Right lobe of liver (tissue), 4 donors: Measurements from ENCODE around the gene CHST1.

Source experiments
- CTCF ChIP-seq, 4 donors: fragments of 200-600 bp in 3 of 4; fragments of 450-650 bp in 1 of 4; IDR thresholded peaks; one replicate each; pipeline versions ENCODE4 v1.5.1 to v1.8.0; 2016 to 2022; ENCODE audit warnings: antibody characterized with exemption in 4 of 4, mild to moderate bottlenecking in 2 of 4
- POLR2A ChIP-seq: fragments of 450-650 bp; IDR thresholded peaks from one replicate; pipeline ENCODE4 v1.6.1; 2017; ENCODE audit warnings: antibody characterized with exemption, mild to moderate bottlenecking
- donor health status: DM: no; HTN: no; CAD: no.
- donor health status: DM: no; HTN: no; CAD: no.
- donor health status: DM: no; HTN: yes; CAD: no.

GRCh38 chr11:45667929-45668680 lies 2.7 kb upstream of the CHST1 start:
- TF ChIP-seq POLR2A (no peak), CTCF (IDR thresholded peaks at IDR 0.05) (no peak)
